GM18526 (cell line): Measurements from ENCODE around the gene RALGPS1.

Experiments
- POLR2A ChIP-seq: IDR thresholded peaks from 3 replicates; pipeline ENCODE4 v1.6.1; 2011; ENCODE audit not compliant: insufficient read length; ENCODE audit errors: extremely low read depth

Gene RALGPS1

GRCh38 chr9:127078336-127078735 is 163.8 kb downstream of the RALGPS1 start:
- TF ChIP-seq POLR2A = no peak

- no peak for TF ChIP-seq POLR2A
Measured at GRCh38 chr9:127078988-127079387, 164.4 kb downstream of the RALGPS1 start.

- TF ChIP-seq POLR2A = no peak
Measured at GRCh38 chr9:127079446-127080140, 165.0 kb downstream of the RALGPS1 start.

GRCh38 chr9:127081250-127082185 is 166.9 kb downstream of the RALGPS1 start:
- no peak for TF ChIP-seq POLR2A

- TF ChIP-seq POLR2A = no peak
Measured at GRCh38 chr9:127083138-127083980, 168.8 kb downstream of the RALGPS1 start.

GRCh38 chr9:127084076-127085039 is 169.8 kb downstream of the RALGPS1 start:
- no peak for TF ChIP-seq POLR2A

- TF ChIP-seq POLR2A = no peak
Measured at GRCh38 chr9:127085186-127085585, 170.6 kb downstream of the RALGPS1 start.

GRCh38 chr9:127086771-127087170 is 172.2 kb downstream of the RALGPS1 start:
- TF ChIP-seq POLR2A = no peak

GRCh38 chr9:127087411-127087810 is 172.8 kb downstream of the RALGPS1 start:
- no peak for TF ChIP-seq POLR2A

- no peak for TF ChIP-seq POLR2A
Measured at GRCh38 chr9:127087836-127088235, 173.3 kb downstream of the RALGPS1 start.

- TF ChIP-seq POLR2A = no peak
Measured at GRCh38 chr9:127088724-127089615, 174.4 kb downstream of the RALGPS1 start.

GRCh38 chr9:127089631-127090081 is 175.1 kb downstream of the RALGPS1 start:
- TF ChIP-seq POLR2A = no peak

- no peak for TF ChIP-seq POLR2A
Measured at GRCh38 chr9:127090341-127090985, 175.9 kb downstream of the RALGPS1 start.

- no peak for TF ChIP-seq POLR2A
Measured at GRCh38 chr9:127091526-127091925, 176.9 kb downstream of the RALGPS1 start.
